ENCODE results near the gene TRMT10B.

TRMT10B gene

GRCh38 chr9:37715991-37716505, 37.6 kb upstream of the TRMT10B start:
- DNase-seq (ENCODE audit: low read depth) = no peak
- TF ChIP-seq, protein P1, sequence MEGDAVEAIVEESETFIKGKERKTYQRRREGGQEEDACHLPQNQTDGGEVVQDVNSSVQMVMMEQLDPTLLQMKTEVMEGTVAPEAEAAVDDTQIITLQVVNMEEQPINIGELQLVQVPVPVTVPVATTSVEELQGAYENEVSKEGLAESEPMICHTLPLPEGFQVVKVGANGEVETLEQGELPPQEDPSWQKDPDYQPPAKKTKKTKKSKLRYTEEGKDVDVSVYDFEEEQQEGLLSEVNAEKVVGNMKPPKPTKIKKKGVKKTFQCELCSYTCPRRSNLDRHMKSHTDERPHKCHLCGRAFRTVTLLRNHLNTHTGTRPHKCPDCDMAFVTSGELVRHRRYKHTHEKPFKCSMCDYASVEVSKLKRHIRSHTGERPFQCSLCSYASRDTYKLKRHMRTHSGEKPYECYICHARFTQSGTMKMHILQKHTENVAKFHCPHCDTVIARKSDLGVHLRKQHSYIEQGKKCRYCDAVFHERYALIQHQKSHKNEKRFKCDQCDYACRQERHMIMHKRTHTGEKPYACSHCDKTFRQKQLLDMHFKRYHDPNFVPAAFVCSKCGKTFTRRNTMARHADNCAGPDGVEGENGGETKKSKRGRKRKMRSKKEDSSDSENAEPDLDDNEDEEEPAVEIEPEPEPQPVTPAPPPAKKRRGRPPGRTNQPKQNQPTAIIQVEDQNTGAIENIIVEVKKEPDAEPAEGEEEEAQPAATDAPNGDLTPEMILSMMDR (conservative IDR thresholded peaks at IDR 0.05; ENCODE audit: low read depth, low read length) = no peak
- no peak overlapping the region for H3K4me3 ChIP-seq (ENCODE audit: low read length)

GRCh38 chr9:37719526-37719925, 34.1 kb upstream of the TRMT10B start:
- H3K4me3 ChIP-seq (ENCODE audit: low read length) = no peak overlapping the region
- TF ChIP-seq, protein P1 (conservative IDR thresholded peaks at IDR 0.05; ENCODE audit: low read depth, low read length) = no peak
- no peak for DNase-seq (ENCODE audit: low read depth)

DNA sequence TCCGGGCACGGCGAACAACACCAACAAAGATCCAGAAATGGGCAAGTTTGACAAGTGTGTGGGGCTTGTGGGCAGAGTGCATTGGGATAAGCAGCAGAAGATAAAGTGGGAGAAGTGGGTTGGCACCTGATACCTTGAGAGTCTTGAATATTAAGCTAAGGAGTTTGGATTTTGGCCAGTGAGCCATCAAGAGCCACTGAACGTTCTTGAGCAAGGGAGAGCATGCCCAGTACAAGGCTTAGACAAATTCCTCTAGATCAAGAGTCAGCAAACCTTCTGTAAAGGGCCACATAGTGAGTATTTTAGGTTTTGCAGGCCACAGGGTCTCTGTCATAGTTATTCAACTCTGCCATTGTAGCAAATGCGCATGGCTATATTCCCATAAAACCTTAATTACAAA, 26.6 kb upstream of the TRMT10B start:
- H3K4me3 ChIP-seq (ENCODE audit: low read length) = no peak overlapping the region
- TF ChIP-seq, protein P1 (conservative IDR thresholded peaks at IDR 0.05; ENCODE audit: low read depth, low read length) = no peak
- no peak for DNase-seq (ENCODE audit: low read depth)

DNA sequence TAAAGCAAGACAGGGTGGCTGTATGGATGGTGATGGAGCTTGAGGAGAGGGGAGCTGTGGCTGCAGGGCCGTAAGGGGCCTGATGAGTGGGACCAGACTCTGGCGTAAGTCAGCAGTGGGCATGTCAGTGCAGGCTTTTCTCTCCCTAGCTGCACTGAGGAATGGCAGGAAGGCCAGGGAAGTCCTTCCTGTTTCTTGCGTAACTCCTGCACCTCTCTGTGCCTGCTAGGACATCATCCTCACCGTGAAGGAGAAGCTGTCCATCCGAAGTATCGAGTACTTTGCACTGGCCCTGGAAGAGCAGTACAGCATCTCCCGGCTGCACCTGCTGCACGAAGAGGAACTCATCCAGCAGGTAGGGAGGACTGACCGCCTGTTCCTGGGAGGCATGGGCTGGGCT, 24.1 kb upstream of the TRMT10B start:
- H3K4me3 ChIP-seq (ENCODE audit: low read length) = no peak overlapping the region
- no peak for DNase-seq (ENCODE audit: low read depth)
- TF ChIP-seq, protein P1 (conservative IDR thresholded peaks at IDR 0.05; ENCODE audit: low read depth, low read length) = no peak

- TF ChIP-seq, protein P1 (conservative IDR thresholded peaks at IDR 0.05; ENCODE audit: low read depth, low read length) = no peak
- no peak overlapping the region for H3K4me3 ChIP-seq (ENCODE audit: low read length)
- DNase-seq (ENCODE audit: low read depth) = no peak
Observed at GRCh38 chr9:37730256-37730655, 23.3 kb upstream of the TRMT10B start.

DNA sequence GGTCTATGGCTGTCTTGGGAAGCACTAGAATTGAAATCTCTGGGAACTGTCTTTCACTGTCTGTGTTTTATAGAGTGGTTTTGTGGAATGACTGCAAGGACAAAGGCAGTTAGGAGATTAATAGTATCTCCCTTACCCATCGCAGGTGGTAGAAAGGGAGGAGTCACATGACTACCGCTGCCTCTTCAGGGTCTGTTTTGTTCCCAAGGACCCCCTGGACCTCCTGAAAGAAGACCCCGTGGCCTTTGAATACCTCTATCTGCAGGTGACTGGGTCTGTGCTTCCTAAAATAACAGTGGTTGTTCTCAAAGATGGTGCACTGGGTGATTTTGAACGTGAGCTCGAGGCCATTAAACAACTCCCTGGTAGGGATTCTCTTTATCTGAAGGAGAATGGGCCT, 22.8 kb upstream of the TRMT10B start:
- DNase-seq (ENCODE audit: low read depth) = no peak
- TF ChIP-seq, protein P1 (conservative IDR thresholded peaks at IDR 0.05; ENCODE audit: low read depth, low read length) = no peak

GRCh38 chr9:37732086-37732741, 21.4 kb upstream of the TRMT10B start:
- DNase-seq (ENCODE audit: low read depth) = no peak
- TF ChIP-seq, protein P1 (conservative IDR thresholded peaks at IDR 0.05; ENCODE audit: low read depth, low read length) = no peak

More for the DNA sequence above, 22.8 kb upstream of the TRMT10B start:
- no peak overlapping the region for H3K4me3 ChIP-seq (ENCODE audit: low read length)

More at GRCh38 chr9:37732086-37732741, 21.4 kb upstream of the TRMT10B start:
- H3K4me3 ChIP-seq (ENCODE audit: low read length) = no peak overlapping the region
